Uterus (tissue), 4 donors: ENCODE measurements around the gene CELF4. TPM values are rescaled to one million over a fixed set of nuclear protein-coding genes. Genes with fewer than 3 reads are reported as not detected.

Experiments
- DNase-seq, 2 donors: peaks; one replicate each; pipeline ENCODE4 v3.0.0-alpha.2; 2019 to 2020
- H3K27ac ChIP-seq, 2 donors: fragments of 200-600 bp; sonication (generic); 1 replicate in 1 of 2; 2 replicates in 1 of 2; pipeline ENCODE4 v1.5.1; 2016 to 2018
- H3K27me3 ChIP-seq, 2 donors: fragments of 200-600 bp; sonication (generic); one replicate each; pipeline ENCODE4 v1.5.1; 2018 to 2019; ENCODE audit warnings: control low read depth in 1 of 2
- H3K36me3 ChIP-seq, 2 donors: fragments of 200-600 bp; sonication (generic); one replicate each; pipeline ENCODE4 v1.5.1; 2019; ENCODE audit warnings: control low read depth in 1 of 2
- H3K4me1 ChIP-seq, 2 donors: fragments of 200-600 bp; sonication (generic); one replicate each; pipeline ENCODE4 v1.5.1; 2018 to 2019; ENCODE audit warnings: control low read depth in 1 of 2
- H3K4me3 ChIP-seq, 2 donors: fragments of 200-600 bp; sonication (generic); 1 replicate in 1 of 2; 2 replicates in 1 of 2; pipeline ENCODE4 v1.5.1; 2018 to 2019; ENCODE audit warnings: mild to moderate bottlenecking in 1 of 2
- H3K9me3 ChIP-seq, 2 donors: fragments of 200-600 bp; sonication (generic); one replicate each; pipeline ENCODE4 v1.5.1; 2019; ENCODE audit warnings: control low read depth in 1 of 2
- CTCF ChIP-seq, 4 experiments: fragments of 200-600 bp in 2 of 4; fragments of 450-650 bp in 2 of 4; sonication (generic) in 2 of 4; IDR thresholded peaks; one replicate each; pipeline ENCODE4 v1.5.1; 2016 to 2019; ENCODE audit warnings: antibody characterized with exemption in 4 of 4, mild to moderate bottlenecking in 2 of 4, moderate library complexity in 1 of 4
- POLR2A ChIP-seq, 2 donors: fragments of 450-650 bp; IDR thresholded peaks; one replicate each; pipeline ENCODE4 v1.6.1; 2016; ENCODE audit warnings: antibody characterized with exemption in 2 of 2, mild to moderate bottlenecking in 1 of 2, moderate library complexity in 1 of 2
- intact Hi-C: fragments of 100-400 bp; cut with DNase I; formaldehyde crosslinking; loops from one replicate; pipeline ENCODE4 v1.15.1; 2023; ENCODE audit warnings: low total_unique reads
- total RNA-seq, 4 donors: library from RNA; depleted of rRNA in 3 of 4; stranded (reverse); fragments of >200 nt in 3 of 4; gene quantifications; one replicate each; pipeline versions ENCODE4 v1.1.0 to v1.2.4, GENCODE V29; 2014 to 2023
- donor health status: DM: yes; HTN: yes; CAD: no.

The CELF4 gene
- total RNA-seq, 4 donors from 2014 or later, result 0.18 to 1.7 TPM; not detected in 2

- no peak overlapping the region for H3K27ac ChIP-seq
- intact Hi-C loops, result no loop called here
- peaks cover 0 to 22% of the 10 kb centered on the region in 2 donors for H3K27me3 ChIP-seq
- no peaks in the 10 kb centered on the region for H3K36me3 ChIP-seq
- DNase-seq, result no peak
- no peaks in the 10 kb centered on the region for H3K9me3 ChIP-seq
- no peak overlapping the region for H3K4me3 ChIP-seq
- TF ChIP-seq CTCF (IDR thresholded peaks at IDR 0.05) (no peak), POLR2A (IDR thresholded peaks at IDR 0.05) (no peak)
- no peaks in the 10 kb centered on the region for H3K4me1 ChIP-seq
Measured at GRCh38 chr18:37275237-37275741, 290.3 kb downstream of the CELF4 start.

- Histone ChIP-seq H3K27me3 (peaks cover 0 to 22% of the 10 kb centered on the region in 2 donors), H3K4me3 (no peak overlapping the region), H3K4me1 (no peaks in the 10 kb centered on the region), H3K27ac (no peak overlapping the region), H3K9me3 (no peaks in the 10 kb centered on the region), H3K36me3 (no peaks in the 10 kb centered on the region)
- TF ChIP-seq CTCF (IDR thresholded peaks at IDR 0.05), result no peak
- TF ChIP-seq POLR2A (IDR thresholded peaks at IDR 0.05), result no peak
- no peak for DNase-seq
- intact Hi-C loops, result no loop called here
Measured at GRCh38 chr18:37274309-37275236, 291.0 kb downstream of the CELF4 start.

GRCh38 chr18:37272841-37273240 lies 292.8 kb downstream of the CELF4 start:
- no peak for DNase-seq
- H3K27me3 ChIP-seq, result peaks cover 0 to 22% of the 10 kb centered on the region in 2 donors
- H3K4me3 ChIP-seq, result no peak overlapping the region
- TF ChIP-seq CTCF (IDR thresholded peaks at IDR 0.05), result no peak
- no peak for TF ChIP-seq POLR2A (IDR thresholded peaks at IDR 0.05)
- H3K9me3 ChIP-seq, result no peaks in the 10 kb centered on the region
- H3K27ac ChIP-seq, result no peak overlapping the region
- intact Hi-C loops, result no loop called here
- no peaks in the 10 kb centered on the region for H3K36me3 ChIP-seq
- no peaks in the 10 kb centered on the region for H3K4me1 ChIP-seq

GRCh38 chr18:37272226-37272625 lies 293.4 kb downstream of the CELF4 start:
- no peaks in the 10 kb centered on the region for H3K9me3 ChIP-seq
- DNase-seq, result no peak
- H3K4me3 ChIP-seq, result no peak overlapping the region
- H3K27me3 ChIP-seq, result peaks cover 0 to 22% of the 10 kb centered on the region in 2 donors
- no peaks in the 10 kb centered on the region for H3K36me3 ChIP-seq
- no peaks in the 10 kb centered on the region for H3K4me1 ChIP-seq
- TF ChIP-seq CTCF (IDR thresholded peaks at IDR 0.05) (no peak), POLR2A (IDR thresholded peaks at IDR 0.05) (no peak)
- H3K27ac ChIP-seq, result no peak overlapping the region
- intact Hi-C loops, result no loop called here

- H3K9me3 ChIP-seq, result no peaks in the 10 kb centered on the region
- no peaks in the 10 kb centered on the region for H3K36me3 ChIP-seq
- intact Hi-C loops, result no loop called here
- no peak for DNase-seq
- no peak overlapping the region for H3K27ac ChIP-seq
- TF ChIP-seq POLR2A (IDR thresholded peaks at IDR 0.05) (no peak), CTCF (IDR thresholded peaks at IDR 0.05) (no peak)
- no peaks in the 10 kb centered on the region for H3K4me1 ChIP-seq
- peaks cover 0 to 21% of the 10 kb centered on the region in 2 donors for H3K27me3 ChIP-seq
- no peak overlapping the region for H3K4me3 ChIP-seq
Measured at GRCh38 chr18:37270666-37271052, 294.9 kb downstream of the CELF4 start.
